ENCODE data around the gene C6orf136.

Gene C6orf136

DNA sequence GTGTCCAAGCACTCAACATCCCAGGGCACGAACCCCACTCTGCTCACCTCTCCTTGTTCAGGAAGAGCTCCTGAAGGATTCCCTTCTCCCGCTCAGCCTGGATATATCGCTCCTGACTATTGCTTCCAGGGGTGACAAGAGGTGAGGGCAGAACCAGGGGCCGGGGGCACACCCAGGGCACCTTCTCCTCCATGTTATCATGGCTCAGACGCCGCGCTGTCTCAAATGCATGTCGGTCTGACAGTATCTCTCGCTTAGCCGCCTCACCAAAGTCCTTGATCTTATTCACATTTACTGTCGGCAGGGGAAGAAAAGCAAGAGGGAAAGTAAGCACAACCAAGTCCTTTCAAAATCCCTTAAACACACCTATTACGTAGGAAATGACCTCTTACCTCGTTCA is 43.0 kb upstream of the C6orf136 start:
- peaks cover 71% of the 10 kb centered on the region for H3K36me3 ChIP-seq (replicated peaks; ENCODE audit: low read depth, low read length)
- no peak overlapping the region for H3K9ac ChIP-seq (ENCODE audit: low read length)
- TF ChIP-seq CTCF (IDR thresholded peaks at IDR 0.05; ENCODE audit: low read depth, low read length): no peak
- TF ChIP-seq EZH2phosphoT487 (IDR thresholded peaks at IDR 0.05; ENCODE audit: low read depth): no peak

GRCh38 chr6:30610065-30610464 is 36.9 kb upstream of the C6orf136 start:
- peaks cover 72% of the 10 kb centered on the region for H3K36me3 ChIP-seq (replicated peaks; ENCODE audit: low read depth, low read length)
- no peak overlapping the region for H2AFZ ChIP-seq (ENCODE audit: low read depth, low read length)
- no peaks in the 10 kb centered on the region for H3K9me3 ChIP-seq (ENCODE audit: insufficient read depth, low read length)
- H3K79me2 ChIP-seq (ENCODE audit: low read length): peaks cover 43% of the 10 kb centered on the region
- peaks cover 23% of the 10 kb centered on the region for H4K20me1 ChIP-seq (ENCODE audit: insufficient read depth, low read length)
- H3K4me3 ChIP-seq (ENCODE audit: low read length): no peak overlapping the region
- no peak overlapping the region for H3K4me2 ChIP-seq (ENCODE audit: low read length)
- H3K27me3 ChIP-seq (ENCODE audit: low read depth, low read length): no peaks in the 10 kb centered on the region
- H3K27ac ChIP-seq (ENCODE audit: low read length): no peak overlapping the region
- peaks cover 24% of the 10 kb centered on the region for H3K4me1 ChIP-seq (ENCODE audit: low read length)
- TF ChIP-seq CTCF (IDR thresholded peaks at IDR 0.05; ENCODE audit: low read depth, low read length) (no peak), EZH2phosphoT487 (IDR thresholded peaks at IDR 0.05; ENCODE audit: low read depth) (no peak)
- H3K9ac ChIP-seq (ENCODE audit: low read length): no peak overlapping the region

More for the DNA sequence above, 43.0 kb upstream of the C6orf136 start:
- H3K4me2 ChIP-seq (ENCODE audit: low read length): no peak overlapping the region
- no peaks in the 10 kb centered on the region for H3K9me3 ChIP-seq (ENCODE audit: insufficient read depth, low read length)
- H3K79me2 ChIP-seq (ENCODE audit: low read length): no peaks in the 10 kb centered on the region
- no peak overlapping the region for H2AFZ ChIP-seq (ENCODE audit: low read depth, low read length)
- no peak overlapping the region for H3K4me3 ChIP-seq (ENCODE audit: low read length)
- H4K20me1 ChIP-seq (ENCODE audit: insufficient read depth, low read length): no peaks in the 10 kb centered on the region; the same call in 1 of the 2 replicates
- no peaks in the 10 kb centered on the region for H3K27me3 ChIP-seq (ENCODE audit: low read depth, low read length)
- H3K27ac ChIP-seq (ENCODE audit: low read length): no peak overlapping the region
- peaks cover 4% of the 10 kb centered on the region; the same call in 1 of the 2 replicates for H3K4me1 ChIP-seq (ENCODE audit: low read length)

DNA sequence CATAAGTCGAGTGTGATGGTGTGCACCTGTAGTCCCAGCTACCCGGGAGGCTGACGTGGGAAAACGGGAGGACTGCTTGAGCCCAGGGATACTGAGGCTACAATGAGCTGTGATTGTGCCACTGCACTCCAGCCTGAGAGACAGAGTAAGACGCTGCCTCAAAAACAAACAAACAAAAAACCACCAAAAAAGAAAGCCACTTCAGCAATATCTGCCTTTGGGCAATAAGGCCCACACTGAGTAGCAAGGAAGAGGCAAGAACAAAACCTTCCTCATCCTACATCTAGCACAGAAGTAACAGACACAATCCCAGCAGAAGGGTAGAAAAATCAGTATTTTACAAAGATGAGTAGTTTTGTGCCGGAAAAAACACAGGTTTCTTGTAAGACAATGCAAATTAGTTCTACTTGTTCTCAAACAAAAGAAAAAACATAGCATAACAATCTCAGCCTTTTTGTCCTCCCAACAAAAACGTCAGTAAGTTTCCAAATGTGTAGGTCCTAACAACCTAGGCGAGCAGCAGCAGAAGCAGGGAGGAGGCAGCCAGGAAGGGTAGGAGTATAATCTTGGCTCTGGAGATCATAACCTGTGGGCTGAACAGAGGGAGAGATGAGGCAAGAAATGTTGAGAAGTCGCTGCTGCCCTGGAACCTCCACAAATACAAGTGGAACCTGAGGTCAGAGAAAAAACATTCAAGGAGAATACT is 35.6 kb upstream of the C6orf136 start:
- H2AFZ ChIP-seq (ENCODE audit: low read depth, low read length): no peak overlapping the region
- H3K79me2 ChIP-seq (ENCODE audit: low read length): peaks cover 55% of the 10 kb centered on the region
- H3K36me3 ChIP-seq (replicated peaks; ENCODE audit: low read depth, low read length): peaks cover 75% of the 10 kb centered on the region
- H3K9me3 ChIP-seq (ENCODE audit: insufficient read depth, low read length): no peaks in the 10 kb centered on the region
- no peaks in the 10 kb centered on the region for H3K27me3 ChIP-seq (ENCODE audit: low read depth, low read length)
- TF ChIP-seq EZH2phosphoT487 (IDR thresholded peaks at IDR 0.05; ENCODE audit: low read depth) (no peak), CTCF (IDR thresholded peaks at IDR 0.05; ENCODE audit: low read depth, low read length) (no peak)
- H3K27ac ChIP-seq (ENCODE audit: low read length): no peak overlapping the region
- H3K9ac ChIP-seq (ENCODE audit: low read length): no peak overlapping the region
- H4K20me1 ChIP-seq (ENCODE audit: insufficient read depth, low read length): peaks cover 23% of the 10 kb centered on the region
- no peak overlapping the region for H3K4me2 ChIP-seq (ENCODE audit: low read length)
- peaks cover 24% of the 10 kb centered on the region for H3K4me1 ChIP-seq (ENCODE audit: low read length)
- no peak overlapping the region for H3K4me3 ChIP-seq (ENCODE audit: low read length)

GRCh38 chr6:30611856-30612194 is 35.1 kb upstream of the C6orf136 start:
- Histone ChIP-seq H3K9me3 (ENCODE audit: insufficient read depth, low read length) (no peaks in the 10 kb centered on the region), H3K4me3 (ENCODE audit: low read length) (no peak overlapping the region), H2AFZ (ENCODE audit: low read depth, low read length) (no peak overlapping the region), H3K27ac (ENCODE audit: low read length) (no peak overlapping the region), H3K9ac (ENCODE audit: low read length) (no peak overlapping the region), H3K36me3 (replicated peaks; ENCODE audit: low read depth, low read length) (peaks cover 75% of the 10 kb centered on the region), H3K79me2 (ENCODE audit: low read length) (peaks cover 60% of the 10 kb centered on the region), H4K20me1 (ENCODE audit: insufficient read depth, low read length) (peaks cover 23% of the 10 kb centered on the region), H3K4me2 (ENCODE audit: low read length) (no peak overlapping the region), H3K4me1 (ENCODE audit: low read length) (peaks cover 22% of the 10 kb centered on the region), H3K27me3 (ENCODE audit: low read depth, low read length) (no peaks in the 10 kb centered on the region)
- TF ChIP-seq CTCF (IDR thresholded peaks at IDR 0.05; ENCODE audit: low read depth, low read length) (no peak), EZH2phosphoT487 (IDR thresholded peaks at IDR 0.05; ENCODE audit: low read depth) (no peak)

Data from OCI-LY3 (cell line).